Trophoblast cell (in vitro differentiated cells and primary cell): ENCODE measurements around the gene IL15. TPM values are rescaled to one million over a fixed set of nuclear protein-coding genes. Genes with fewer than 3 reads are reported as not detected.

Experiments used
- DNase-seq, 2 donors: peaks; one replicate each; pipeline ENCODE4 v3.0.0-alpha.2; 2016
- H2AFZ ChIP-seq: 2 replicates; pipeline ENCODE4 v1.6.1; 2013; ENCODE audit warnings: low read length, moderate library complexity, mild to moderate bottlenecking; ENCODE audit not compliant: insufficient read depth, poor library complexity
- H2AK5ac ChIP-seq: 2 replicates; pipeline ENCODE4 v1.6.1; 2013; ENCODE audit warnings: mild to moderate bottlenecking, low read length
- H2BK120ac ChIP-seq: 2 replicates; pipeline ENCODE4 v1.6.1; 2013; ENCODE audit warnings: low read length, mild to moderate bottlenecking, moderate library complexity; ENCODE audit not compliant: insufficient read depth, poor library complexity
- H2BK12ac ChIP-seq: 2 replicates; pipeline ENCODE4 v1.6.1; 2013; ENCODE audit warnings: mild to moderate bottlenecking, low read length, moderate library complexity
- H2BK5ac ChIP-seq: 2 replicates; pipeline ENCODE4 v1.6.1; 2013; ENCODE audit warnings: low read length, low read depth, moderate library complexity, mild to moderate bottlenecking; ENCODE audit not compliant: poor library complexity
- H3K14ac ChIP-seq: 2 replicates; pipeline ENCODE4 v1.6.1; 2013; ENCODE audit warnings: mild to moderate bottlenecking, low read length
- H3K18ac ChIP-seq: 2 replicates; pipeline ENCODE4 v1.6.1; 2013; ENCODE audit warnings: mild to moderate bottlenecking, low read length
- H3K23ac ChIP-seq: 2 replicates; pipeline ENCODE4 v1.6.1; 2013; ENCODE audit warnings: low read length
- H3K27ac ChIP-seq: 2 replicates; pipeline ENCODE4 v1.5.1; 2013; ENCODE audit warnings: low read depth, mild to moderate bottlenecking, inconsistent platforms, low read length, moderate library complexity
- H3K27me3 ChIP-seq: 2 replicates; pipeline ENCODE4 v1.6.1; 2013; ENCODE audit warnings: inconsistent platforms, mild to moderate bottlenecking, low read length, moderate library complexity; ENCODE audit not compliant: insufficient read depth
- H3K36me3 ChIP-seq, 2 experiments: 1 replicate in 1 of 2; 2 replicates in 1 of 2; pipeline ENCODE4 v1.6.1; 2013; ENCODE audit warnings: low read length in 2 of 2, mild to moderate bottlenecking in 2 of 2, moderate library complexity in 1 of 2; ENCODE audit not compliant: insufficient read depth in 2 of 2, control insufficient read depth in 1 of 2
- H3K4ac ChIP-seq: 2 replicates; pipeline ENCODE4 v1.6.1; 2013; ENCODE audit warnings: low read depth, mild to moderate bottlenecking, low read length, moderate library complexity
- H3K4me1 ChIP-seq, 2 experiments: 1 replicate in 1 of 2; 2 replicates in 1 of 2; pipeline ENCODE4 v1.6.1; 2013; ENCODE audit warnings: low read length in 2 of 2, mild to moderate bottlenecking in 2 of 2, moderate library complexity in 1 of 2; ENCODE audit not compliant: insufficient read depth in 2 of 2, control insufficient read depth in 1 of 2
- H3K4me2 ChIP-seq: 2 replicates; pipeline ENCODE4 v1.6.1; 2013; ENCODE audit warnings: inconsistent platforms, mild to moderate bottlenecking, low read length, moderate library complexity
- H3K4me3 ChIP-seq: 2 replicates; pipeline ENCODE4 v1.5.1; 2013; ENCODE audit warnings: mild to moderate bottlenecking, low read depth, low read length, inconsistent platforms
- H3K79me1 ChIP-seq: one replicate; pipeline ENCODE4 v1.6.1; 2013; ENCODE audit warnings: low read length
- H3K79me2 ChIP-seq: 2 replicates; pipeline ENCODE4 v1.6.1; 2013; ENCODE audit warnings: low read length, mild to moderate bottlenecking; ENCODE audit not compliant: control insufficient read depth, insufficient read depth, poor library complexity
- H3K9ac ChIP-seq: 2 replicates; pipeline ENCODE4 v1.6.1; 2013; ENCODE audit warnings: mild to moderate bottlenecking, low read length
- H3K9me3 ChIP-seq: 2 replicates; pipeline ENCODE4 v1.6.1; 2013; ENCODE audit warnings: low read depth, mild to moderate bottlenecking, control low read depth, inconsistent platforms, low read length; ENCODE audit not compliant: insufficient read depth
- H4K12ac ChIP-seq: 2 replicates; pipeline ENCODE4 v1.6.1; 2013; ENCODE audit warnings: low read depth, mild to moderate bottlenecking, low read length, moderate library complexity
- H4K8ac ChIP-seq: 2 replicates; pipeline ENCODE4 v1.6.1; 2013; ENCODE audit warnings: low read depth, mild to moderate bottlenecking, low read length, moderate library complexity
- H4K91ac ChIP-seq: one replicate; pipeline ENCODE4 v1.6.1; 2013; ENCODE audit warnings: low read depth, mild to moderate bottlenecking, low read length, moderate library complexity
- WGBS: extraction: QIAGEN DNeasy Blood & Tissue Kit; methylation state at CpG from one replicate; pipeline ENCODE4 v1.1.7; 2013; ENCODE audit warnings: missing lambda C conversion rate; ENCODE audit not compliant: insufficient read length, insufficient coverage; ENCODE audit errors: extremely low coverage; 5-methylcytosine and 5-hydroxymethylcytosine counted together
- polyA plus RNA-seq: library from polyadenylated mRNA; stranded (reverse); fragments of 200-250 nt; gene quantifications from 2 replicates; pipeline ENCODE4 v1.2.3, GENCODE V29; 2013

IL15 gene
- 0.06 and 0.08 TPM in 2 replicates for polyA plus RNA-seq

- H2AFZ ChIP-seq = peak within 1 kb of the TSS; percentile 27
- H3K18ac ChIP-seq = no peak within 1 kb of the TSS
- no peaks in the 10 kb centered on the region for H3K36me3 ChIP-seq
- H4K91ac ChIP-seq = no peak within 1 kb of the TSS
- DNase-seq = peak; percentile 57 to 66
- peak within 1 kb of the TSS; percentile 23 for H3K4me3 ChIP-seq
- no peak within 1 kb of the TSS for H2BK120ac ChIP-seq
- H3K14ac ChIP-seq = no peak within 1 kb of the TSS
- no peak within 1 kb of the TSS for H4K12ac ChIP-seq
- no peak within 1 kb of the TSS for H3K4ac ChIP-seq
- H3K27me3 ChIP-seq = peaks cover 8% of the 10 kb centered on the region
- H3K79me1 ChIP-seq = no peaks in the 10 kb centered on the region
- H4K8ac ChIP-seq = no peak within 1 kb of the TSS
- no peak within 1 kb of the TSS for H3K9ac ChIP-seq
- peak within 1 kb of the TSS; percentile 75 for H3K4me2 ChIP-seq
- H2BK5ac ChIP-seq = no peak within 1 kb of the TSS
- no CpG with 5 or more reads among the region's 43 CpGs for WGBS
- H2AK5ac ChIP-seq = no peak within 1 kb of the TSS
- no peak within 1 kb of the TSS for H3K23ac ChIP-seq
- H3K27ac ChIP-seq = no peak within 1 kb of the TSS
- H3K9me3 ChIP-seq = no peaks in the 10 kb centered on the region
- H3K79me2 ChIP-seq = no peaks in the 10 kb centered on the region
- H3K4me1 ChIP-seq = peaks cover 0 to 4% of the 10 kb centered on the region in 2 experiments
- no peak within 1 kb of the TSS for H2BK12ac ChIP-seq
Observed at GRCh38 chr4:141636082-141636770, at the start of gene IL15. TSS of gene IL15 (plus strand) at chr4:141636583. CDS start at chr4:141719465, 82,882 bp downstream.

- Histone ChIP-seq H4K12ac (no peak overlapping the region), H2BK120ac (no peak overlapping the region), H3K79me2 (no peaks in the 10 kb centered on the region), H3K27ac (no peak overlapping the region), H3K27me3 (no peaks in the 10 kb centered on the region), H2BK5ac (no peak overlapping the region), H2AFZ (no peak overlapping the region), H3K4me2 (no peak overlapping the region), H3K4me1 (no peaks in the 10 kb centered on the region), H4K8ac (no peak overlapping the region), H3K4me3 (no peak overlapping the region), H3K79me1 (no peaks in the 10 kb centered on the region), H3K9me3 (no peaks in the 10 kb centered on the region), H3K4ac (no peak overlapping the region), H3K23ac (no peak overlapping the region), H3K36me3 (no peaks in the 10 kb centered on the region), H2AK5ac (no peak overlapping the region), H2BK12ac (no peak overlapping the region), H3K14ac (no peak overlapping the region), H3K9ac (no peak overlapping the region), H3K18ac (no peak overlapping the region), H4K91ac (no peak overlapping the region)
- DNase-seq = no peak
- WGBS = no CpG with 5 or more reads among the region's 1 CpG
Observed at GRCh38 chr4:141587897-141588296, 48.5 kb upstream of the IL15 start.

- Histone ChIP-seq H3K79me2 (no peaks in the 10 kb centered on the region), H3K14ac (no peak overlapping the region)
Observed at GRCh38 chr4:141595531-141595930, 40.9 kb upstream of the IL15 start.

GRCh38 chr4:141599853-141600252 is 36.5 kb upstream of the IL15 start:
- H4K91ac ChIP-seq = no peak overlapping the region
- no peak overlapping the region for H3K4ac ChIP-seq
- H3K23ac ChIP-seq = no peak overlapping the region
- no peak overlapping the region for H2AK5ac ChIP-seq
- no peak overlapping the region for H3K4me2 ChIP-seq
- no peaks in the 10 kb centered on the region for H3K4me1 ChIP-seq
- WGBS = no CpG with 5 or more reads among the region's 3 CpGs
- H4K12ac ChIP-seq = no peak overlapping the region
- no peaks in the 10 kb centered on the region for H3K9me3 ChIP-seq
- H3K9ac ChIP-seq = no peak overlapping the region
- no peak overlapping the region for H2BK120ac ChIP-seq
- no peaks in the 10 kb centered on the region for H3K36me3 ChIP-seq
- DNase-seq = no peak
- H2AFZ ChIP-seq = no peak overlapping the region
- H3K79me1 ChIP-seq = no peaks in the 10 kb centered on the region
- no peak overlapping the region for H2BK5ac ChIP-seq
- H2BK12ac ChIP-seq = no peak overlapping the region
- H3K18ac ChIP-seq = no peak overlapping the region
- no peaks in the 10 kb centered on the region for H3K27me3 ChIP-seq
- H3K14ac ChIP-seq = no peak overlapping the region
- no peak overlapping the region for H3K4me3 ChIP-seq
- no peak overlapping the region for H4K8ac ChIP-seq
- no peak overlapping the region for H3K27ac ChIP-seq
- no peaks in the 10 kb centered on the region for H3K79me2 ChIP-seq

More at GRCh38 chr4:141595531-141595930, 40.9 kb upstream of the IL15 start:
- Histone ChIP-seq H3K4me3 (no peak overlapping the region), H4K12ac (no peak overlapping the region), H3K4ac (no peak overlapping the region), H3K27ac (no peak overlapping the region), H2AFZ (no peak overlapping the region), H3K9ac (no peak overlapping the region), H2AK5ac (no peak overlapping the region), H3K36me3 (no peaks in the 10 kb centered on the region), H4K91ac (no peak overlapping the region), H4K8ac (no peak overlapping the region), H3K23ac (no peak overlapping the region), H2BK120ac (no peak overlapping the region), H3K9me3 (no peaks in the 10 kb centered on the region), H3K18ac (no peak overlapping the region), H3K4me2 (no peak overlapping the region), H2BK12ac (no peak overlapping the region), H3K79me1 (no peaks in the 10 kb centered on the region), H3K27me3 (no peaks in the 10 kb centered on the region), H3K4me1 (no peaks in the 10 kb centered on the region), H2BK5ac (no peak overlapping the region)
- no peak for DNase-seq
